Hematopoietic multipotent progenitor cell (in vitro differentiated cells): ENCODE results near the gene PDCD1. TPM values are rescaled to one million over a fixed set of nuclear protein-coding genes. Genes with fewer than 3 reads are reported as not detected.

Source experiments
- DNase-seq, 3 donors: peaks; one replicate each; pipeline ENCODE4 v3.0.0-alpha.2; 2011 to 2015; ENCODE audit warnings: low read depth in 2 of 3, low spot score in 2 of 3
- total RNA-seq: library from RNA; depleted of rRNA; stranded (reverse); fragments of >200 nt; gene quantifications from one replicate; pipeline ENCODE4 v1.2.3, GENCODE V29; 2012

Gene PDCD1
- total RNA-seq, 1 donor = 0.27 TPM

DNA sequence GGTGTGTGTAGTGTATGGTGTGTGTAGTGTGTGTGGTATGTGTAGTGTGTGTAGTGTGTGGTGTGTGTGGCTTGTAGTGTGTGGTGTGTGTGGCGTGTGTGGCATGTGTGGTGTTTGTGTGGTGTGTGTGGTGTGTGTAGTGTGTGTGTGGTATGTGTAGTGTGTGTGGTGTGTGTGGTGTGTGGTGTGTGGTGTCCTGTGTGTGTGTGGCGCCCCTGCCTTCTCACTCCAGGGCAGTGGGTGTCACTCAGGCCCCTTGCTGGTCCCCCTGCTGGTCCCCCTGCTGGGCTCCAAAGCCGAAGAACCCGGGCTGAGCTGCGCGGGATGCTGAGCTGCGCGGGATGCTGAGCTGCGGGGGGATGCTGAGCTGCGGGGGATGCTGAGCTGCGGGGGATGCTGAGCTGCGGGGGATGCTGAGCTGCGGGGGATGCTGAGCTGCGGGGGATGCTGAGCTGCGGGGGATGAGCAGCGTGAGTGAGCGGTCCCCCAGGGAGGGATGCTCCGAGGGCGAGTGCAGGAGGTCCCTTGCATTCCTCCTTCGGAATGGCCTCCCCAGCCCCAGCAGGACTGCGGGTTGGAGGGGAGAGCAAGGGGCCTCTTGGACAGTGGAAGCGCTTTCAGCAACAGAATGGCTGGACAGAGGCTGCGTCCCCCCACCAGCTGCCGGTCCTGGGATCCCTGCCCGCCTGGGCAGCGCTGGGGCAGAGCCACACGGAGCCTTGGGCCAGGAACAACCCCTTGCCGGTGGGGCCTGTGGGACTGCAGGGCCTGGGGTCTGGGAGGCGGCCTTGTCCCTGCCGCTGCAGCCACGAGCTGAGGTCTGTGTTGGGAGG, 7.5 kb upstream of the PDCD1 start:
- DNase-seq = peak in 1 of 3 donors; percentile 51

- no peak for DNase-seq
Observed at GRCh38 chr2:241865416-241865956, 6.8 kb upstream of the PDCD1 start.

- DNase-seq = no peak
Observed at GRCh38 chr2:241864850-241865213, 6.1 kb upstream of the PDCD1 start.

DNA sequence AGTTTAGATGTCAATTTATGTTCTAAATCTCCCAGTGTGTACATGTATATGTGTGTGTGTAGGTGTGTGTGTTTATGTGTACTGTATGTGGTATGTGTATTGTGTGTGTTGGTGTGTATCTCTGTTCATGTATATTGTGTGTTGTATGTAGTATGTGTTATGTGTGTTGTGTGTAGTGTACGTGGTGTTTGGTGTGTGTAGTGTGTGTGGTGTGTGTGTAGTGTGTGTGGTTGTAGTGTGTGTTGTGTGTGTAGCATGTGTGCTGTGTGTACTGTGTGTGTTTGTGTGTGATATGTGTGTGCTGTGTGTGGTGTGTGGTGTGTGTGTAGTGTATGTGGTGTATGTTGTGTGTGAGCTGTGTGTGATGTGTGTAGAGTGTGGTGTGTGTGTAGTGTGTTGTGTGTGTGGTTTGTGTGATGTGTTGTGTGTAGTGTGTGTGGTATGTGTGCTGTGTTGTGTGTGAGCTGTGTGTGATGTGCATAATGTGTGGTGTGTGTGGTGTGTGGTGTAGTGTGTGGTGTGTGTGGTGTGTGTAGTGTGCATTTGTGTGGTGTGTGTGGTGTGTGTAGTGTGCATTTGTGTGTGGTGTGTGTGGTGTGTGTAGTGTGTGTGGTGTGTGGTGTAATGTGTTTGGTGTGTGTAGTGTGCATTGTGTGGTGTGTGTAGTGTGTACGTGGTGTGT, 5.6 kb upstream of the PDCD1 start:
- DNase-seq = no peak

DNA sequence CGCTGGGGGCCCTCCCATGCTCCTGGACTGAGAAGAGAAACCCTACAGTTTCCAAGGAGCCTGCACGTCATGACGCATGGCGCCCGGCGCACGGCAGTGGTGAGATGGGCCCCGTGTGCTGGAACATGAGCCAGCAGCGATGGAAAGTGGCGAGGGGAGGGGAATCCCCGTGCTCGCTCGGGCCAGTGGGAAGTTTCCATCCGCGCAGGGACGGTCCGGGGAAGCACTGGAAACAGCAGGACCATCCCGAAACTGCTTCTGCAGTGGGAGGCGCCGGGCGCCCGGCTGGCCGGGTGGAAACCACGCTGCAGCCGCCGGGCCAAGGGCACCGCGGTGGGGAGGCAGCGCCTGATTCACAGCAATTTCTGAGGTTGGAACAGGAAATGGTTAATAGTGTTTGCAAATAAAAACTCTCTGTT, 4.9 kb upstream of the PDCD1 start:
- peak in 1 of 3 donors; percentile 39 for DNase-seq

DNA sequence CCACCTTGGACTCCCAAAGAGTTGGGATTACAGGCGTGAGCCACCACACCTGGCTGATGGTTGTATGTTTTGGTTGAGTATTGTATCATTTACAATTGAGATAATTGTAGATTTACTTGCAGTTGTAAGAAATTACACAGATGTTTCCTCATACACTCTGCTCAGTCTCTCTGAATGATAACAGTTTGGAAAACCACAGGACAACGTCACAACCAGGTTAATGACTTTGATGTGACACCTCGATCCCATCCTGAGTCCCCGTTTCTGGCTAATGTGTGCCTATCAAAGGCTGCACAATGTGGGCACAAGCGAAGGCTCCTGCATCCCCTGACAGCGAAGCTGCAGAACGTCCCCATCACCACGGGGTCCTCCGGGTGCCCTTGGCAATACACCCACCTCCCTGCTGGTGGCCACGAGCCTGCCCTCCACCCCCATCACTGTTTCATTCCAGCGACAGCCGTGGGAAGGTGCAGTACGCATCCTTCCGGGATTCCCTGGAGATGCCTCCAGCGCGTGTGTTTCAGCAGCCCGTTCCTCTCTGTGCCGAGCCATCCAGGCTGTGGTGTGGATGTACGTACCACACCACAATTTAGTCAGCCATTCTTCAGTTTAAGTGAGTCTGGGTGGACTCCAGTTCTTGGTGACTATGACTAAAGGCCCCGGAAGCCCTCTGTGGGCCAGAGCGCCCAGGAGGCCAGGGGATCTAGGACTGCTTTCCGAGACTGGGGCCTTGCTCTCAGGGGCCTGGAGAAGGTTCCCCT, 4.3 kb upstream of the PDCD1 start:
- no peak for DNase-seq

DNA sequence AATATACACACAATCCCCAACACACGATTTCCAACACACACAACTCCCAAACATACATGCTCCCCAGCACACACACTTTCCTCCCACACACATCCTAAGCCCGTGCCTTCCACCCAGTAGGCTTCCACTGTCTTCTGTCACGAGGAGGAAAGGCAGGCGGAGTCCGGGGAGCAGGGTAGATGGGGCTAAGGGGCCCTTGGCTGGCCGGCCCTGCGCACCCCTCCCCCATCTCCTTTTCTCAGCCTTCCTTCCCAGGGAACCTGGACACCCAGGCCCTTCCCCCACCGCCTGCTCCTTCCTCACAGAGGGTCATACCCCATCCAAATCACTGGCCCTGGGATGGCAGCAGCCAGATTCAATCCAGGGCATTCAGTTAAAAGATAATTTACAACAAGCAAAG, 3.4 kb upstream of the PDCD1 start:
- no peak for DNase-seq

DNA sequence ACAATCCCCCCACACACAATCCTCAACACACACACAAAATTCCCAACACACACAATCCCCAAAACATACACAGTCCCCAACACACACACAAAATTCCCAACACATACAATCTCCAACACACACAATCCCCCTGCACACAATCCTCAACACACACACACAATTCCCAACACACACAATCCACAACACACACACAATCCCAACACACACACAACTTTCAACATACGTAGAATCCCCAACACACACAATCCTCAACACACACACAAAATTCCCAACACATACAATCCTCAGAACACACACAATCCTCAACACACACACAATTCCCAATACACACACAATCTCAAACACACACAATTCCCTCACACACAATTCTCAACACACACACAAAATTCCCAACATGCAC, 2.6 kb upstream of the PDCD1 start:
- DNase-seq = no peak

GRCh38 chr2:241860184-241861078, 1.7 kb upstream of the PDCD1 start:
- no peak for DNase-seq

- no peak for DNase-seq
Observed at GRCh38 chr2:241859436-241860183, 916 bp upstream of the PDCD1 start.

GRCh38 chr2:241859017-241859435, 332 bp upstream of the PDCD1 start:
- no peak for DNase-seq

DNA sequence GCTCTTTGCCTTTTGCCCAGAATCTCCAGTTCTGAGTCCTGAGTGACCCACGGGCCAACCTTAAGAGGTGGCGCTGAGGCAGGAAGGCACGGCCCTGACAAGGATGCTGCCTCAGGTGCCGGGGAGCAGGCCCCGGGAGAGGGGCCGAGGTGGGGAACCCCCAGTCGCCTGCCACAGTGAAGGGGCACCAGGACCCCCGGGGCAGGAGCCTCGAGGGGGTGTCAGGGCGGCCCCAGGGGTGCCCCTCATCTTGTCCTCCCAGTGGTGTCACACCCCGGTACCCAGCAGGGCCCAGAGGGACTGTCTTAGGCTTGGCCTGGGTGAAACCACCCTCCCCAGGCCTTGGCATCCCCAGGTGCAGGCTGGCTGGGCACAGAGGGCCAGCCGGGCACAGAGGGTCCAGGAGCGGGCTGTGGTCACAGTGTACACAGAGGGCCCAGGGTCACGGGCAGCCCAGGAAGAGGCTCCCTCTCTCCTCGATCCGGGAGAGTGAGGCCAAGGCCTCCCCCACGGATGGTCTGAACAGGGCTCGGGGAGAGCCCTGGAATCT, 1.0 kb downstream of the PDCD1 start:
- DNase-seq = no peak

- DNase-seq = no peak
Observed at GRCh38 chr2:241857041-241857541, 1.6 kb downstream of the PDCD1 start.

DNA sequence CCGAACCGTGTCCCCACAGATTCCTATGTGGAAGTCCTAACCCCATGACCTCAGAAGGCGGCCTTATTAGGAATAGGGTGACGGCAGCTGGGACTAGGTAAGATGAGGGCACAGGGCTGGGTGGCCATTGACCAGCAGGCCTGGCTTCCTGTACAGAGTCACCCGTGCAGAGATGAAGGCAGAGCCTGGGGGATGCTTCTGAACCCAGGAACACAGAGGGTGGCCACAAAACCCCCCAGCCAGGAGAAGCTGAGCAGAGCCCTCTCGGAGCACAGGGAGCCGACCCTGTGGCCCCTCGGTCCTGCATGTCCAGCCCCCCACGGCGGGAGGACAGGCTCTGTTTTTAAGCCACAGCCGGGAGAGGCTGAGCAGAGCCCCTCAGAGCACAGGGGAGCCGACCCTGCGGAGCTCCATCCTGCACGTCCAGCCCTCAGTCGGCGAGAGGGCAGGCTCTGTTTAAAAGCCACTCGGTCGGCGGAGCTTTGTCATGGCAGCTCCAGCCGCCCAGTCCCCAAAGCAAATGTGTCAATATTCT, 2.7 kb downstream of the PDCD1 start:
- no peak for DNase-seq

DNA sequence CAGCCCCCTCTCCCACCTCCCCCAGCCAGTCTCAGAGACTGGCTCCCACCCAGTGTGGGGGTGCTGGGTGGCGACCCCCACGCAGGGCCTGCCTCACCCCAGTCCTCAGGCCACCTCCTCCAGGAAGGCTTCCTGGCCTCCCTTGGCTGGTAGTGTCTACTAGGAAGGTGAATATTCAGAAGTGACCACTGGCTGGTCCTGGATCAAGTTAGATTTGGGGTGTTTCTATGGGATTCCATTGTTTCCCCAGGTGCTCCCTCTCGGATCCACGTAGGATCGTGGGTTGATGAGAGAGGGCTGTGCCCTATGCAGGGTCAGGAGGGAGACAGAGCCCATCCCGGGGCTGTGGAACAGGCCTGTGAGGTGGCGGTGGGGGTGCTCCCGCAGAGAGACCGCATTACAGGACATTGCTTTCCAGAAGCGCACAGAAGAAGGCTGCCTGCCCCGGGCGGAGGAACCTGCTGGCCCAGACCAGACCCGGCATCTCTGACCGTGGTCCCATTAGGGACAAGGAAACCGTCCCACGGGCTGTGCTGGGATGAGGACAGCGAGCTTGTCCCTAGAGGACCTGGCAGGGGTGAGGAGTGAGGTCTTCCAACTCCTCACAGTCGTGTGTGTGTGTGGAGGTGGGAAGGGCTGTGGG, 3.3 kb downstream of the PDCD1 start:
- no peak for DNase-seq

GRCh38 chr2:241854342-241855244, 4.1 kb downstream of the PDCD1 start:
- DNase-seq = peak in 1 of 3 donors; percentile 56

- DNase-seq = no peak
Observed at GRCh38 chr2:241853651-241854341, 4.9 kb downstream of the PDCD1 start.
